ENCODE results near the gene BGLAP.
"Not testable (repeated sequence)": the region's sequence is repeated elsewhere in the genome, so short reads cannot be mapped to it uniquely, and the experiment has no call there.

BGLAP gene

DNA sequence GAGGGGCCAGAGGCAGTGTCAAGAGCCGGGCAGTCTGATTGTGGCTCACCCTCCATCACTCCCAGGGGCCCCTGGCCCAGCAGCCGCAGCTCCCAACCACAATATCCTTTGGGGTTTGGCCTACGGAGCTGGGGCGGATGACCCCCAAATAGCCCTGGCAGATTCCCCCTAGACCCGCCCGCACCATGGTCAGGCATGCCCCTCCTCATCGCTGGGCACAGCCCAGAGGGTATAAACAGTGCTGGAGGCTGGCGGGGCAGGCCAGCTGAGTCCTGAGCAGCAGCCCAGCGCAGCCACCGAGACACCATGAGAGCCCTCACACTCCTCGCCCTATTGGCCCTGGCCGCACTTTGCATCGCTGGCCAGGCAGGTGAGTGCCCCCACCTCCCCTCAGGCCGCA, at the start of gene BGLAP:
BGLAP (plus strand) TSS at position 259 of the 400 bp plus-strand sequence; CDS start at position 307, 48 bp downstream.
- no peak for DNase-seq (ENCODE audit: low read depth in 2 of 2)

DNA sequence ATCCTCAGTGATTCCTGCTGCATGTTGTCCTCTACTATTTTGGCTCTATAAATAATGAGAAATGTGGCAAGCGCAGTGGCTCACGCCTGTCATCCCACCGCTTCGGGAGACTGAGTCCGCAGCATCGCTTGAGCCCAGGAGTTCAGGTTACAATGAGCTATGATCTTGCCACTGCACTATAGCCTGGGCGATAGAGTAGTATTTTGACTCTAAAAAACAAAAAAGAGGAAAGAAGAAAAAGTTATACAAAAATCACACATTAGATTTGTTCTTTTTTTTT, 48.8 kb upstream of the BGLAP start:
- DNase-seq (ENCODE audit: low read depth in 2 of 2), result no peak

DNA sequence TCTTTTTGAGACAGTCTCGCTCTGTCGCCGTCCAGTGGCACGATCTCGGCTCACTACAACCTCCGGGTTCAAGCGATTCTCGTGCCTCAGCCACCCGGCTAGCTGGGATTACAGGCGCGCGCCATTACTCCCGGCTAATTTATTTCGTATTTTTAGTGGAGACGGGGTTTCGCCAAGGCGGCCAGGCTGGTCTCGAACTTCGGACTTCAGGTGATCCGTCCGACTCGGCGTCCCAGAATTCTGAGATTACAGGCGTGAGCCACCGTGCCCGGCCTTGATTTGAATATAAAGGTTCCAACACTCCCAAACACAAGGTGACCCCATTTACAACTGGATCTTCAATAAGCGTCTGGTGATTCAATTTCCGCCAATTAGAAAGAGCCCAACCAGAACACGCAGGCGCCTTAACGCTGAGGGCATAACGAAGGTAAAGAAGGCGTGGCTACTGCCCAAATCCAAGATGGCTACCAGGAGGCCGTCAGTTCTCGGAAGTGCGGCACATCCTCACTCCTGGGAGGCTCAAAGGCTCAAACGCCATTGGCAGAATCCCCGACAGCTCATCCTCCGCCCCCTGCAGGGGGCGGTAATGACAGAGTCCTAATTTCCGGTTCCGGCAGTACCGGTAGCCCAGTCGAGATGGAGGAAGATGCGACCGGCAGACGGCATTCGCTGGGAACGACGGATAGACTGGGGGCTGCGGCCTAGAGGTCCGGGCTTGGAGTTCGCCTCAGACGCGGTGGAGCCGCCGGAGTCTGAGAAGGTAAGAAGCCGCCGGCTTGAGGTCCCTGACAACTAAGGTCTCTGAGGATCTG, 48.3 kb upstream of the BGLAP start, which contains the start of gene SLC25A44:
SLC25A44 (plus strand) TSS at position 617 of the 812 bp plus-strand sequence. CDS start 5,744 bp downstream, outside the sequence.
- DNase-seq (ENCODE audit: low read depth in 2 of 2), result peak; percentile 92 to 96

GRCh38 chr1:156194300-156194652, 47.7 kb upstream of the BGLAP start:
- no peak for DNase-seq (ENCODE audit: low read depth in 2 of 2)

- no peak for DNase-seq (ENCODE audit: low read depth in 2 of 2)
Observed at GRCh38 chr1:156195853-156196252, 46.1 kb upstream of the BGLAP start.

GRCh38 chr1:156196445-156196844, 45.5 kb upstream of the BGLAP start:
- DNase-seq (ENCODE audit: low read depth in 2 of 2), result no peak

GRCh38 chr1:156198831-156199349, 43.1 kb upstream of the BGLAP start:
- no peak for DNase-seq (ENCODE audit: low read depth in 2 of 2)

DNA sequence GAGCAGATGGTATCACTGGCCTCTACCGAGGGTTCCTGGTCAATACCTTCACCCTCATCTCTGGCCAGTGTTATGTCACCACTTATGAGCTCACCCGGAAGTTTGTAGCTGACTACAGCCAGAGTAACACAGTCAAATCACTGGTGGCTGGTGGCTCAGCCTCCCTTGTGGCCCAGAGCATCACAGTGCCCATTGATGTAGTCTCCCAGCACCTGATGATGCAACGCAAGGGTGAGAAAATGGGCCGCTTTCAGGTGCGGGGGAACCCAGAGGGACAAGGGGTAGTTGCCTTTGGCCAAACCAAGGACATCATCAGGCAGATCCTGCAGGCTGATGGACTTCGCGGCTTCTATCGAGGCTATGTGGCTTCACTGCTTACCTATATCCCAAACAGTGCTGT, 41.9 kb upstream of the BGLAP start:
- DNase-seq (ENCODE audit: low read depth in 2 of 2), result no peak

- no peak for DNase-seq (ENCODE audit: low read depth in 2 of 2)
Observed at GRCh38 chr1:156203331-156203730, 38.7 kb upstream of the BGLAP start.

GRCh38 chr1:156204686-156205085, 37.3 kb upstream of the BGLAP start:
- no peak for DNase-seq (ENCODE audit: low read depth in 2 of 2)

- no peak for DNase-seq (ENCODE audit: low read depth in 2 of 2)
Observed at GRCh38 chr1:156211243-156211642, 30.7 kb upstream of the BGLAP start.

DNA sequence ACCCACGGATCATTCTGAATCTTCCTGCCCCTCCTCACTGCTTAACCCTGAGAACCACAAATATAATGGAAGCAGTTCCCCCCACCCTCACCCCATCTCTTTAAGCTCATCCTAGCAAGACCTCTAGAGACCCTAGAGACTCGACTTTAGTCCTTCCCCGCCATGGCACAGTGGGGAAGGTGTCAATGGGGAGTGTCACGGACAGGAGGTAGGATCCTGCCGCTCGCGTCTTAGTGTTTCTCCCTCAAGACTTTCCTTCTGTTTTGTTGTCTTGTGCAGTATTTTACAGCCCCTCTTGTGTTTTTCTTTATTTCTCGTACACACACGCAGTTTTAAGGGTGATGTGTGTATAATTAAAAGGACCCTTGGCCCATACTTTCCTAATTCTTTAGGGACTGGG, 29.9 kb upstream of the BGLAP start:
- no peak for DNase-seq (ENCODE audit: low read depth in 2 of 2)

DNA sequence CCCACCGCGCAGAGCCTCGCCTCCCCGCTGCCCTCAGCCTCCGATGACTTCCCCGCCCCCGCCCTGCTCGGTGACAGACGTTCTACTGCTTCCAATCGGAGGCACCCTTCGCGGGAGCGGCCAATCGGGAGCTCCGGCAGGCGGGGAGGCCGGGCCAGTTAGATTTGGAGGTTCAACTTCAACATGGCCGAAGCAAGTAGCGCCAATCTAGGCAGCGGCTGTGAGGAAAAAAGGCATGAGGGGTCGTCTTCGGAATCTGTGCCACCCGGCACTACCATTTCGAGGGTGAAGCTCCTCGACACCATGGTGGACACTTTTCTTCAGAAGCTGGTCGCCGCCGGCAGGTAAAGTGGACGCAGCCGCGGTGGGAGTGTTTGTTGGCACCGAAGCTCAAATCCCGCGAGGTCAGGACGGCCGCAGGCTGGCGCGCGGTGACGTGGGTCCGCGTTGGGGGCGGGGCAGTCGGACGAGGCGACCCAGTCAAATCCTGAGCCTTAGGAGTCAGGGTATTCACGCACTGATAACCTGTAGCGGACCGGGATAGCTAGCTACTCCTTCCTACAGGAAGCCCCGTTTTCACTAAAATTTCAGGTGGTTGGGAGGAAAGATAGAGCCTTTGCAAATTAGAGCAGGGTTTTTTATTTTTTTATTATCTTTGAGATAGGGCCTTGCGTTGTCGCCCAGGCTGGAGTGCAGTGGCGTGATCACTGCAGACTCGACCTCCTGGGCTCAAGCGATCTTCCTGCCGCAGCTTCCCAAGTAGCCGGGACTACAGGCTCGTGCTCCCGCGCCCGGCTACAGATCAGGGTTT, 28.9 kb upstream of the BGLAP start, which contains the start of gene PMF1:
PMF1 (plus strand) TSS at position 175 of the 811 bp plus-strand sequence; CDS start at position 184, 9 bp downstream.
- DNase-seq (ENCODE audit: low read depth in 2 of 2), result peak; percentile 93 to 95

GRCh38 chr1:156213644-156213966, 28.4 kb upstream of the BGLAP start:
- no peak for DNase-seq (ENCODE audit: low read depth in 2 of 2)

DNA sequence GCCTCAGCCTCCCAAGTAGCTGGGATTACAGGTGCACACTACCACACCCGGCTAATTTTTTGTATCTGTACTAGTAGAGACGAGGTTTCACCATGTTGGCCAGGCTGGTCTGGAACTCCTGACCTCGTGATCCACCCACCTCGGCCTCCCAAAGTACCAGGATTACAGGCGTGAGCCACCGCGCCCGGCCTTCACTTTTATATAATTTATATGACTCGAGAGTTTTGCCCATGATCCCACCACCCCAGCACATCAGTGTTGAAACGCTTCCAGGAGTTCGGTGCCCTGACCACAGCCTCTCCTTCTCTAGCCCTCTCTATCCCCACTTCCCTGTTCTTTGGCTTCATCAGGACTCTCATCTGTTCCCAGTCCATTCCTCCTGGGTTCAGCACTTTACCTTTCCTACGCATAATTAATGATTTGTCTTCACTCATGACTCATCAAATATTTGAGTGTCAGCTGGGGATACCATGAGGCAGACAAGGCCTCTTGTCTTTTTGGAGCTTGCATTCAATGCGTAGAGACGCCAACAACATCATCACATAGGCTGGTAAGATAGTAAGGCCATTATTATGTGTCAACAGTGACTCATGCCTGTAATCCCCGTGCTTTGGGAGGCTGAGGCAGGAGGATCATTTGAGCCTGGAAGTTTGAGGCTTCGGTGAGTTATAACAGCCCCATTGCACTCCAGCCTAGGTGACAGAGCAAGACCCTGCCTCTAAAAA, 27.8 kb upstream of the BGLAP start:
- DNase-seq (ENCODE audit: low read depth in 2 of 2), result no peak

- DNase-seq (ENCODE audit: low read depth in 2 of 2), result not testable (repeated sequence)
Observed at GRCh38 chr1:156216361-156217086, 25.5 kb upstream of the BGLAP start.

DNA sequence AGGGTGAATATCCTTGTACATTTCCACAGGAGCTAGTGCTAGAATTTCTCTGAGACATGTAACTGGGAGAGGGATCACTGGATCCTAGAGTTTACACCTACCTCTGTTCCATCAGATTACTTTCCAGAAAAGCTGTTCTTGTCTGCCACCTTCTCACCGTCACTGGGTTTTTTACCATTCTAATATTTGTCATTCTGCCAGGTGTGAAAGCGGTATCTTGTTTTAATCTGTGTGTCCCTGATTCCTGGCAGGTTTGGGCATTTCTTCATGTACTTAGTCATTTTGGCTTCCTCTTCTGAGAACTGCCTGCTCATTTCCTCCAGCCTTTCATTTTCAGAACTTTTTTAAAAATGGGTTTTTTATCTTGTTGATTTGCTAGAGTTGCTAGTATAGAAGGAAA, 24.1 kb upstream of the BGLAP start:
- DNase-seq (ENCODE audit: low read depth in 2 of 2), result no peak

DNA sequence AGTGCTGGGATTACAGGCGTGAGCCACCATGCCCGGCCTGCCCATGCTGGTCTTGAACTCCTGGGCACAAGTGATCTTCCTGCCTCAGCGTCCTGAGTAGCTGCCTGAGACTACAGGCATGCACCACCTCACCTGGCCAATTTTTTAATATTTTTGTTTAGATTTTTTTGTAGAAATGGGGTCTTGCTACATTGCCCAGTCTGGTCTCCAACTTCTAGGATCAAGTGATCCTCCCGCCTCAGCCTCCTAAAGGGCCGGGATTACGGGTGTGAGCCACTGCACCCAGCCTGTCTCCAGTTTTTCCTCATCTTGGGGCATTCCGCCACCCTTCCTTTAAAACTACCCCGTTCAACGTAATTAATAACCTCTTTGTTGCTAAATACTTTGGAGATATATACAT, 21.8 kb upstream of the BGLAP start:
- no peak for DNase-seq (ENCODE audit: low read depth in 2 of 2)

GRCh38 chr1:156221986-156222692, 19.8 kb upstream of the BGLAP start:
- no peak for DNase-seq (ENCODE audit: low read depth in 2 of 2)

DNA sequence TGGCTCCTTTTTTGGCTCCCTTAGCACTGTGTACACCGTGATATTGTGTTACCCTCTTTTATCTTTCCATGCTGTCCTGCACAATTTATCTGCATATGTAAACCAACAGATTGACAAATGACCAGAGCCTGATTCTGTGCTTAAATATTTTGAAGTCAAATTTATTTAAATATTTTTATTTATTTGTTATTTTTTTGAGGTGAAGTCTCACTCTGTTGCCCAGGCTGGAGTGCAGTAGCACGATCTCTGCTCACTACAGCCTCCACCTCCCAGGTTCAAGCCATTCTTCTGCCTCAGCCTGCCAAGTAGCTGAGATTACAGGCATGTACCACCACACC, 16.3 kb upstream of the BGLAP start:
- no peak for DNase-seq (ENCODE audit: low read depth in 2 of 2)

DNA sequence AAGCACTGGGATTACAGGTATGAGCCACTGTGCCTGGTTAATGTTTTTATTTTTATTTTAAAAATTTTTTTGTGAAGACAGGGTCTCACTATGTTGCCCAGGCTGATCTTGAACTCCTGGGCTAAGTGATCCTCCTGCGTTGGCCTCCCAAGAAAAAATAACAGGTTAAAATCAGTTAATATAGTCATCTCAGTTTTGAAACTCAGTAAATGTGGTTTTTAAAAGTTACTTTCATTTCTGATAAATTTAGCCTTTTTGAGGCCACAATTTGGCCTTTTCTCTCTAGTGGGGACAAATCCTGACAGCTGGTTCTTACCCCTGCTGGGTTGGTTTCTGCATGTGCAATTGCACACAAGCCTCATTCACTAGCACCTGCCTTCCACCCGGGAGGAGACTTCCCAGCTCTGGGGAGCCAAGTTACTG, 15.9 kb upstream of the BGLAP start:
- no peak for DNase-seq (ENCODE audit: low read depth in 2 of 2)

All from stimulated activated CD8-positive, alpha-beta memory T cell treated with anti-CD3 and anti-CD28 coated beads, Interleukin-15, amount 100 ng/mL, for 48 hours (primary cell).